Measurements from ENCODE around the gene MRPS2. TPM values are rescaled to one million over a fixed set of nuclear protein-coding genes. Genes with fewer than 3 reads are reported as not detected.
A peak's percentile ranks its signal among the peaks of the same experiment; 100 is the strongest.
"Not testable (repeated sequence)": the region's sequence is repeated elsewhere in the genome, so short reads cannot be mapped to it uniquely, and the experiment has no call there.

The MRPS2 gene
- total RNA-seq, 1 donor from 2014 or later = 57.3 TPM

DNA sequence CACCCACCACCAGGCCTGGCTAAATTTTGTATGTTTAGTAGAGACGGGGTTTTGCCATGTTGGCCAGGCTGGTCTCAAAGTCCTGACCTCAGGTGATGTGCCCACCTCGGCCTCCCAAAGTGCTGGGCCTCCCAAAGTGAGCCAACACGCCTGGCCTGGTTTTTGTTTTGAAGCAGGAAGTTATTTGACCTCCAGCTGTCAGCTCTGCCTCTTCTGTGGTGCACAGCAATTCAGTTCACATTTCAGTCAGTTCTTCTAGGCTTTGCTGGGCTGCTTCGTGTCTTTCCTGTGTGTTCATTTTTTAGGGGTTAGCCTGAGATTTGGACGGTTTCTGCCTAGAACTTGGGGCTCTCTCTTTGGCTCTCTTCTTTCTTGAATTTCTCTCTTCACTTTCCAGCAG is 29.7 kb downstream of the MRPS2 start:
- intact Hi-C loops (cut with DNase I) = no loop called here
- H3K4me1 ChIP-seq = no peaks in the 10 kb centered on the region
- no peak overlapping the region for H3K4me3 ChIP-seq
- TF ChIP-seq, protein P1, sequence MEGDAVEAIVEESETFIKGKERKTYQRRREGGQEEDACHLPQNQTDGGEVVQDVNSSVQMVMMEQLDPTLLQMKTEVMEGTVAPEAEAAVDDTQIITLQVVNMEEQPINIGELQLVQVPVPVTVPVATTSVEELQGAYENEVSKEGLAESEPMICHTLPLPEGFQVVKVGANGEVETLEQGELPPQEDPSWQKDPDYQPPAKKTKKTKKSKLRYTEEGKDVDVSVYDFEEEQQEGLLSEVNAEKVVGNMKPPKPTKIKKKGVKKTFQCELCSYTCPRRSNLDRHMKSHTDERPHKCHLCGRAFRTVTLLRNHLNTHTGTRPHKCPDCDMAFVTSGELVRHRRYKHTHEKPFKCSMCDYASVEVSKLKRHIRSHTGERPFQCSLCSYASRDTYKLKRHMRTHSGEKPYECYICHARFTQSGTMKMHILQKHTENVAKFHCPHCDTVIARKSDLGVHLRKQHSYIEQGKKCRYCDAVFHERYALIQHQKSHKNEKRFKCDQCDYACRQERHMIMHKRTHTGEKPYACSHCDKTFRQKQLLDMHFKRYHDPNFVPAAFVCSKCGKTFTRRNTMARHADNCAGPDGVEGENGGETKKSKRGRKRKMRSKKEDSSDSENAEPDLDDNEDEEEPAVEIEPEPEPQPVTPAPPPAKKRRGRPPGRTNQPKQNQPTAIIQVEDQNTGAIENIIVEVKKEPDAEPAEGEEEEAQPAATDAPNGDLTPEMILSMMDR (IDR thresholded peaks at IDR 0.05) = no peak
- no peaks in the 10 kb centered on the region for H3K36me3 ChIP-seq
- H3K27ac ChIP-seq = no peak overlapping the region
- DNase-seq (ENCODE audit: low spot score in 2 of 2) = peak in 1 of 2 donors; percentile 31
- no peaks in the 10 kb centered on the region for H3K9me3 ChIP-seq
- H3K27me3 ChIP-seq = no peaks in the 10 kb centered on the region

DNA sequence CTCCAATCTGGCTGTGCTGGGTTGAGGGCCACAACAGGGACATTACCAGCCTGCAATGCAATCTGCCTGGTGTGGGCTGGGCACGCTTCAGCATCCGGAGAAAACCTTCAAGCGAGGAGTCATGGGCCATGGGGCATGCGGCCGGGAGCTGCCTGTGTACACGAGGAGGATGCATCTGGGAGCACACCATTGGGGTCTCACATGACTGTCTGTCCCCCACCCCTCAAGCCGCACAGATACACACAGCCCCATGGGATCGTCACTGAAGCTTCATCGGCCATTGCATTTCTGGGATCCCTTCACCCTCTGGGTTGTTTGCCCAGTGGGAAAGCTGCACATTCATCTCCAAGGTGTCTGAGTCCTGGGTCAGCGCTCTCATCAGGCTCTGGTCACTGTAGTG is 30.6 kb downstream of the MRPS2 start:
- intact Hi-C loops (cut with DNase I) = no loop called here
- no peaks in the 10 kb centered on the region for H3K27me3 ChIP-seq
- no peaks in the 10 kb centered on the region for H3K4me1 ChIP-seq
- H3K36me3 ChIP-seq = no peaks in the 10 kb centered on the region
- H3K27ac ChIP-seq = no peak overlapping the region
- DNase-seq (ENCODE audit: low spot score in 2 of 2) = peak in 1 of 2 donors; percentile 51
- TF ChIP-seq, protein P1 (IDR thresholded peaks at IDR 0.05) = no peak
- H3K9me3 ChIP-seq = no peaks in the 10 kb centered on the region
- H3K4me3 ChIP-seq = no peak overlapping the region

DNA sequence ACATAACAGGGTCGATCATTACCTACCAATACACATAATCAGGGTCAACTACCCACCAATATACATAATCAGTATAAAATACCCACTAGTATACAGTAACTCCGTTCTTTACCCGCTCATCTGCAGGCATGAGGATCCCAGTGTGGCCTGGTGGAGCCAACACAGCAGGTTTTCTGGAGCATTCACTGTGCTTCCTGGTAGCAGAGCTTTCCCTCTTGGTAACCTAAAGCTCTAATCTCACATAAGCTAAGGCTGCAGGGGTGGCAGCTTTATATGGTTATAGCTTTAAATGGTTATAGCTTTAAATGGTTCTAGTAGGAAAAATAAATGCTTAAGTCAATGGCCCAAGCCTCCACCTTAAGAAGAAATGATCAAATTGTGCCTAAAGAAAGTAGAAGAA is 32.6 kb downstream of the MRPS2 start:
- TF ChIP-seq, protein P1 (IDR thresholded peaks at IDR 0.05) = no peak
- H3K27me3 ChIP-seq = no peaks in the 10 kb centered on the region

DNA sequence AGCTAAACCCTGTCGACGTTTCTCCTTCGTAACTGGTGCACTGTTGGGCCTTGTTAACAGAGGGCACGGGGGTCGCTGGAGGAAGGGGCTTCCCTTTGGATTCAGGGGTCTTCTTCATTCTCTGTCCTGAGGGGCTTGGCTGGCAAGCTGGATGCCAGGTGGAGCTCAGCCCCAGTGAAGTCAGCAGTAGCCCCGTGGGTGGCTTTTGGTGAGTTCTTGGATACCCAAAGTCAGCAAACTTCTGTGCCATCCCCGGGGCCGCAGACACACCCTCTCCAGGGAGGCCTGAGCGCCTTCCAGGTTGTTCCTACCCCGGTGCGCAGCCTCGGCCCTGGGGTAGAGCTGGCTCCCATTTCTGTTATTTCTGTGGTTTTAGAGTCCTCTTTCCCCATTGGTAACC is 33.2 kb downstream of the MRPS2 start:
- peak in 1 of 2 donors; percentile 52 for DNase-seq (ENCODE audit: low spot score in 2 of 2)
- Histone ChIP-seq H3K27me3 (no peaks in the 10 kb centered on the region), H3K4me3 (no peak overlapping the region), H3K27ac (no peak overlapping the region), H3K9me3 (no peaks in the 10 kb centered on the region), H3K4me1 (no peaks in the 10 kb centered on the region), H3K36me3 (no peaks in the 10 kb centered on the region)
- intact Hi-C loops (cut with DNase I) = no loop called here
- TF ChIP-seq, protein P1 (IDR thresholded peaks at IDR 0.05) = no peak

More for the DNA sequence above, 32.6 kb downstream of the MRPS2 start:
- Histone ChIP-seq H3K27ac (no peak overlapping the region), H3K36me3 (no peaks in the 10 kb centered on the region), H3K9me3 (no peaks in the 10 kb centered on the region), H3K4me3 (no peak overlapping the region), H3K4me1 (no peaks in the 10 kb centered on the region)
- intact Hi-C loops (cut with DNase I) = no loop called here
- no peak for DNase-seq (ENCODE audit: low spot score in 2 of 2)

DNA sequence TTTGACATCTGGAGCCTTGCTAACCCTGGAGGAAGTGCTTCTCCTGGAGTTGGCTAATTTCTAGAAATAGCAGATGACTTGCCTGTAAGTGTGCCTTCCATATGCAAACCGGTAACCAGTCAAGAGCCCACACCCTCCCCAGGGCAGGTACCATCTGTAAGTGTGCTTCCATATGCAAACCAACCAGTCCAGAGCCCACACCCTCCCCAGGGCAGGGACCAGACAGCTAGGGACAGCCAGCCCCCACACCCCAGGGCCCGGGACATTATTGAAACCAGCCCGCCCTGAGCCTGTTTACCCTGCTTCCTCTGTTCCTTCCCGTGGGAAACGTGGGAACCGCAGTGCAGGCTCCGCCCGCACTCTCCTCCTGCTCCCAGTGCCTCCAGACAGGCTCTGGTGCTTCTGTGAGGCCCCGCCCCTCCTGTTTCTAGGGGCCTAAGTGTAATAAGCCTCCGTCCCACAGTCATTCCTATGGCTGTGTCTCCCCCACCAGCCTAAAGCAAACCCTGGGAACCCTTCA is 33.8 kb downstream of the MRPS2 start:
- H3K9me3 ChIP-seq; H3K36me3 ChIP-seq; H3K4me1 ChIP-seq; H3K4me3 ChIP-seq; DNase-seq (ENCODE audit: low spot score in 2 of 2); H3K27ac ChIP-seq; intact Hi-C loops (cut with DNase I); H3K27me3 ChIP-seq: not testable (repeated sequence)

DNA sequence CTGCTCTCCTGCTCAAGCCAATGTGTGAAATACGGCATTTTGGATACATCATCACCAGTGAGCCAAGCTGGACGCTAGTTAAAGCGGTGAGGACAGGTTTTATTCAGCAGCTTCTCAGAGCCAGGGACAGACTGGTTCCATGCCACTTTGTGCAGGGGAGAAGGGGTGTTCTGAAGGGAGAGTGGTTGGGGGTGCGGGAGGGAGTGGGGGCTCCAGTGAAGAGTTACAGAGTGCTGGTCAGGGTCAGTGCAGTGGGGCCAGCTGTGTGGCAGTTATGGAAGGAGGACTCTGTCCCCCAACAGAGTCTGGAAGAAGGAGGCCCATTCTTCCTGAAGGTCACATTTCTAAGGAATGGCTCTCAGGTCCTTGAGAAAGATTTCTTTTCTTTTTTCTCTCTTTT is 34.3 kb downstream of the MRPS2 start:
- H3K36me3 ChIP-seq; H3K27ac ChIP-seq; H3K9me3 ChIP-seq; H3K4me1 ChIP-seq; H3K27me3 ChIP-seq; intact Hi-C loops (cut with DNase I); DNase-seq (ENCODE audit: low spot score in 2 of 2); H3K4me3 ChIP-seq: not testable (repeated sequence)

DNA sequence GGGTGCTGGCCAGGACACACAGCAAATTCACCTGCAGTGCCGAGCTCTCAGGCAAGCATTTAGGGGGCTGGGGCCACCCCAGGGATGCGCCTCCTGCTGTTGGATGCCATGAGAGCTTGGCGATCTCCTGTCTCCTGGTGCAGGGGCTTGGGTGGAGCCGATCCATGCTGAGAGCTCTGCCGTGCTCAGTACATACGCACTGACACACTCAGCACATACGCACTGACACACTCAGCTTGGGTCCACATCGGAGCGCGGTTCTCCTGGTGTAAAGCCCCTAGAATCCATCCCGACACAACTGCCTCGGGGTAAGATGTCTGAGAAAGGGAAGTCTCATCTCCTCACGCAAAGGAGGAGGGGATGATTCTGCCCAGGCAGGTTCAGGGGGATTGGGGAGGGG is 35.1 kb downstream of the MRPS2 start:
- DNase-seq (ENCODE audit: low spot score in 2 of 2) = not testable (repeated sequence)

More for the DNA sequence above, 35.1 kb downstream of the MRPS2 start:
- H3K4me3 ChIP-seq; H3K9me3 ChIP-seq; H3K27ac ChIP-seq; H3K4me1 ChIP-seq; intact Hi-C loops (cut with DNase I); H3K27me3 ChIP-seq; H3K36me3 ChIP-seq: not testable (repeated sequence)

All from ascending aorta (tissue), 2 donors.